H9 (cell line): ENCODE results near the gene RBMS3. TPM values are rescaled to one million over a fixed set of nuclear protein-coding genes. Genes with fewer than 3 reads are reported as not detected.

Experiments
- DNase-seq: peaks from one replicate; pipeline ENCODE4 v3.0.0-alpha.2; 2017
- H2AFZ ChIP-seq: one replicate; pipeline ENCODE4 v1.6.1; 2013; ENCODE audit warnings: mild to moderate bottlenecking, low read length, control low read depth, moderate library complexity
- H2AK5ac ChIP-seq: 2 replicates; pipeline ENCODE4 v1.6.1; 2013; ENCODE audit warnings: low read length, control low read depth, mixed read lengths; ENCODE audit not compliant: insufficient read length
- H2BK120ac ChIP-seq: one replicate; pipeline ENCODE4 v1.6.1; 2013; ENCODE audit warnings: low read depth, mild to moderate bottlenecking, low read length, control low read depth, inconsistent platforms; ENCODE audit not compliant: poor library complexity, severe bottlenecking
- H2BK12ac ChIP-seq: 2 replicates; pipeline ENCODE4 v1.6.1; 2013; ENCODE audit warnings: low read length, control low read depth, mixed read lengths, low read depth; ENCODE audit not compliant: insufficient read length
- H2BK15ac ChIP-seq: 2 replicates; pipeline ENCODE4 v1.6.1; 2013; ENCODE audit warnings: low read depth, low read length, control low read depth
- H2BK20ac ChIP-seq: one replicate; pipeline ENCODE4 v1.6.1; 2013; ENCODE audit warnings: low read depth, mild to moderate bottlenecking, low read length, control low read depth, inconsistent platforms; ENCODE audit not compliant: poor library complexity, severe bottlenecking
- H2BK5ac ChIP-seq: 2 replicates; pipeline ENCODE4 v1.6.1; 2013; ENCODE audit warnings: low read length, control low read depth, mixed read lengths; ENCODE audit not compliant: insufficient read length
- H3K14ac ChIP-seq: 2 replicates; pipeline ENCODE4 v1.6.1; 2013; ENCODE audit warnings: low read length, control low read depth; ENCODE audit not compliant: insufficient read depth
- H3K18ac ChIP-seq: 2 replicates; pipeline ENCODE4 v1.6.1; 2013; ENCODE audit warnings: low read depth, mild to moderate bottlenecking, mixed read lengths, low read length, control low read depth; ENCODE audit not compliant: insufficient read length
- H3K23ac ChIP-seq: 2 replicates; pipeline ENCODE4 v1.6.1; 2013; ENCODE audit warnings: low read length, control low read depth, mixed read lengths, low read depth; ENCODE audit not compliant: insufficient read length
- H3K23me2 ChIP-seq: 2 replicates; pipeline ENCODE4 v1.6.1; 2013; ENCODE audit warnings: low read depth, mild to moderate bottlenecking, mixed read lengths, low read length, control low read depth; ENCODE audit not compliant: insufficient read length, poor library complexity, severe bottlenecking
- H3K27ac ChIP-seq: 2 replicates; pipeline ENCODE4 v1.5.1; 2013; ENCODE audit warnings: low read length, control low read depth, mixed read lengths, low read depth; ENCODE audit not compliant: insufficient read length
- H3K27me3 ChIP-seq: 2 replicates; pipeline ENCODE4 v1.6.1; 2013; ENCODE audit warnings: low read length, control low read depth, inconsistent platforms; ENCODE audit not compliant: insufficient read depth
- H3K4ac ChIP-seq: 2 replicates; pipeline ENCODE4 v1.6.1; 2013; ENCODE audit warnings: low read depth, mild to moderate bottlenecking, control low read depth, inconsistent platforms, low read length, moderate library complexity
- H3K4me1 ChIP-seq: 2 replicates; pipeline ENCODE4 v1.6.1; 2013; ENCODE audit warnings: low read length, control low read depth, inconsistent platforms; ENCODE audit not compliant: insufficient read depth
- H3K4me2 ChIP-seq: 2 replicates; pipeline ENCODE4 v1.6.1; 2013; ENCODE audit warnings: low read length, control low read depth, mixed read lengths; ENCODE audit not compliant: insufficient read length, insufficient read depth
- H3K56ac ChIP-seq: 2 replicates; pipeline ENCODE4 v1.6.1; 2013; ENCODE audit warnings: low read depth, mild to moderate bottlenecking, mixed read lengths, low read length, control low read depth; ENCODE audit not compliant: insufficient read length
- H3K79me1 ChIP-seq: 2 replicates; pipeline ENCODE4 v1.6.1; 2013; ENCODE audit warnings: low read depth, mild to moderate bottlenecking, moderate library complexity, low read length, control low read depth, inconsistent platforms; ENCODE audit not compliant: insufficient read depth, poor library complexity, severe bottlenecking
- H3K79me2 ChIP-seq: 2 replicates; pipeline ENCODE4 v1.6.1; 2013; ENCODE audit warnings: low read length, control low read depth, inconsistent platforms; ENCODE audit not compliant: insufficient read depth
- H3K9ac ChIP-seq: 2 replicates; pipeline ENCODE4 v1.6.1; 2013; ENCODE audit warnings: low read length, control low read depth, mixed read lengths; ENCODE audit not compliant: insufficient read length; ENCODE audit errors: extremely low read depth
- H3K9me3 ChIP-seq: one replicate; pipeline ENCODE4 v1.6.1; 2013; ENCODE audit warnings: low read depth, low read length, inconsistent platforms; ENCODE audit not compliant: control insufficient read depth
- H3T11ph ChIP-seq: one replicate; pipeline ENCODE4 v1.6.1; 2013; ENCODE audit warnings: mild to moderate bottlenecking, low read length, control low read depth, inconsistent platforms
- H4K20me1 ChIP-seq: one replicate; pipeline ENCODE4 v1.6.1; 2013; ENCODE audit not compliant: control insufficient read depth, insufficient read length, insufficient read depth
- H4K5ac ChIP-seq: 2 replicates; pipeline ENCODE4 v1.6.1; 2013; ENCODE audit warnings: low read depth, mild to moderate bottlenecking, mixed read lengths, low read length, control low read depth; ENCODE audit not compliant: insufficient read length
- H4K8ac ChIP-seq: replicated peaks from 2 replicates; pipeline ENCODE4 v1.6.1; 2013; ENCODE audit warnings: low read length, control low read depth, mixed read lengths, low read depth; ENCODE audit not compliant: insufficient read length
- H4K91ac ChIP-seq: 2 replicates; pipeline ENCODE4 v1.6.1; 2013; ENCODE audit warnings: low read depth, mild to moderate bottlenecking, moderate library complexity, mixed read lengths, low read length, control low read depth; ENCODE audit not compliant: insufficient read length
- H3K27ac Mint-ChIP-seq, 3 experiments: 2 replicates in 2 of 3; 3 replicates in 1 of 3; pipeline ENCODE4 v1.8.0; 2020 to 2021; ENCODE audit warnings: mixed read lengths in 3 of 3, mild to moderate bottlenecking in 1 of 3, moderate library complexity in 1 of 3
- H3K27me3 Mint-ChIP-seq: 2 replicates; pipeline ENCODE4 v1.8.0; 2021; ENCODE audit warnings: low read depth, mild to moderate bottlenecking, moderate library complexity, mixed read lengths
- H3K36me3 Mint-ChIP-seq, 3 experiments: 2 replicates in 2 of 3; 3 replicates in 1 of 3; pipeline ENCODE4 v1.8.0; 2020 to 2021; ENCODE audit warnings: low read depth in 3 of 3, mixed read lengths in 3 of 3; ENCODE audit not compliant: insufficient read depth in 1 of 3
- H3K4me1 Mint-ChIP-seq, 2 experiments: 2 replicates each; pipeline ENCODE4 v1.8.0; 2020; ENCODE audit warnings: mixed read lengths in 2 of 2
- H3K4me3 Mint-ChIP-seq, 2 experiments: 2 replicates in 1 of 2; 3 replicates in 1 of 2; pipeline ENCODE4 v1.8.0; 2020 to 2021; ENCODE audit warnings: mild to moderate bottlenecking in 2 of 2, mixed read lengths in 2 of 2, moderate library complexity in 1 of 2
- H3K9me3 Mint-ChIP-seq, 2 experiments: 2 replicates in 1 of 2; 3 replicates in 1 of 2; pipeline ENCODE4 v1.8.0; 2020; ENCODE audit warnings: mild to moderate bottlenecking in 2 of 2, mixed read lengths in 2 of 2, moderate library complexity in 1 of 2
- WGBS: extraction: QIAGEN DNeasy Blood & Tissue Kit; methylation state at CpG from one replicate; pipeline ENCODE4 v1.1.7; 2013; ENCODE audit warnings: missing lambda C conversion rate, low lambda C conversion rate, mixed read lengths; ENCODE audit not compliant: insufficient read length; ENCODE audit errors: extremely low coverage; 5-methylcytosine and 5-hydroxymethylcytosine counted together
- total RNA-seq: library from RNA; stranded (reverse); gene quantifications from 2 replicates; pipeline ENCODE4 v1.2.1, GENCODE V29; 2021
- TF ChIP-seq, protein P1 (sequence below): fragments of 200-600 bp; sonication (generic); conservative IDR thresholded peaks from 3 replicates; pipeline ENCODE4 v1.8.0; 2021; ENCODE audit warnings: antibody characterized with exemption, mild to moderate bottlenecking

The RBMS3 gene
- total RNA-seq, 1 experiment from 2014 or later, result 8.1 TPM

DNA sequence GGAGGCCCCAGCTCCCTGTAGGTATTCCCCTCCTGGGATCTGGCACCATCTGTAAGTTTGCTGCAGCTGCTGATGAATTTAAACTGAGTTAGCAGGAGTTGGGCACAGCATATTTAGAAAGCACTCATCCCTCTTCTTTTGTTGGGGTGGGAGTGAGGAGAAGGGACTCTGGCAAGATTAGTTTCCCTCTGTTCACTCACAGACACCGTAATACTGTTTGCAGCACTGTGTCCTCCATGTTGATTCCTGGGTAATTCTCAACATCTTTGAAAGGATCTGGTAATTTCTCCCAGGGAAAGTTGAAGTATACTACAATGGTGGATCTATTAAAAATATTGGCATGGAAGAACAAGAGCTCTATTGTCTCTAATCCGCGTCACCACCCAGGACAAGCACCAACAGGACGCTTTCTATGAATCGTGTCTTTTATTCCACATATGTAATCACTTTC lies 173.3 kb downstream of the RBMS3 start:
- H3K9ac ChIP-seq, result no peak overlapping the region
- no peak overlapping the region for H3K4ac ChIP-seq
- no peak overlapping the region for H3T11ph ChIP-seq
- H3K27ac ChIP-seq, result no peak overlapping the region
- H2BK120ac ChIP-seq, result no peak overlapping the region
- no peaks in the 10 kb centered on the region for H3K9me3 ChIP-seq
- no peaks in the 10 kb centered on the region for H3K27me3 Mint-ChIP-seq
- H4K91ac ChIP-seq, result no peak overlapping the region
- H3K4me3 Mint-ChIP-seq, result no peak overlapping the region
- DNase-seq, result no peak
- no peaks in the 10 kb centered on the region for H3K79me2 ChIP-seq
- no peak overlapping the region for H2BK20ac ChIP-seq
- H4K8ac ChIP-seq, result no peak overlapping the region
- no peak overlapping the region for H3K23ac ChIP-seq
- no peaks in the 10 kb centered on the region for H3K36me3 Mint-ChIP-seq
- no peaks in the 10 kb centered on the region for H3K9me3 Mint-ChIP-seq
- peak overlapping the region; percentile 41 for H2AK5ac ChIP-seq
- no peak overlapping the region for H3K14ac ChIP-seq
- H3K4me1 Mint-ChIP-seq, result peaks cover 14 to 24% of the 10 kb centered on the region in 2 experiments
- no peak overlapping the region for H2AFZ ChIP-seq
- no peak overlapping the region for H2BK15ac ChIP-seq
- TF ChIP-seq, protein P1, sequence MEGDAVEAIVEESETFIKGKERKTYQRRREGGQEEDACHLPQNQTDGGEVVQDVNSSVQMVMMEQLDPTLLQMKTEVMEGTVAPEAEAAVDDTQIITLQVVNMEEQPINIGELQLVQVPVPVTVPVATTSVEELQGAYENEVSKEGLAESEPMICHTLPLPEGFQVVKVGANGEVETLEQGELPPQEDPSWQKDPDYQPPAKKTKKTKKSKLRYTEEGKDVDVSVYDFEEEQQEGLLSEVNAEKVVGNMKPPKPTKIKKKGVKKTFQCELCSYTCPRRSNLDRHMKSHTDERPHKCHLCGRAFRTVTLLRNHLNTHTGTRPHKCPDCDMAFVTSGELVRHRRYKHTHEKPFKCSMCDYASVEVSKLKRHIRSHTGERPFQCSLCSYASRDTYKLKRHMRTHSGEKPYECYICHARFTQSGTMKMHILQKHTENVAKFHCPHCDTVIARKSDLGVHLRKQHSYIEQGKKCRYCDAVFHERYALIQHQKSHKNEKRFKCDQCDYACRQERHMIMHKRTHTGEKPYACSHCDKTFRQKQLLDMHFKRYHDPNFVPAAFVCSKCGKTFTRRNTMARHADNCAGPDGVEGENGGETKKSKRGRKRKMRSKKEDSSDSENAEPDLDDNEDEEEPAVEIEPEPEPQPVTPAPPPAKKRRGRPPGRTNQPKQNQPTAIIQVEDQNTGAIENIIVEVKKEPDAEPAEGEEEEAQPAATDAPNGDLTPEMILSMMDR, result no peak
- H3K79me1 ChIP-seq, result no peaks in the 10 kb centered on the region
- H2BK12ac ChIP-seq, result no peak overlapping the region
- no peak overlapping the region for H3K18ac ChIP-seq
- no peak overlapping the region for H4K5ac ChIP-seq
- H3K4me1 ChIP-seq, result no peaks in the 10 kb centered on the region; the same call in 1 of the 2 replicates
- H4K20me1 ChIP-seq, result no peaks in the 10 kb centered on the region
- H2BK5ac ChIP-seq, result no peak overlapping the region
- WGBS, result no CpG with 5 or more reads among the region's 5 CpGs
- H3K27me3 ChIP-seq, result no peaks in the 10 kb centered on the region
- no peak overlapping the region for H3K56ac ChIP-seq
- H3K27ac Mint-ChIP-seq, result no peak overlapping the region
- H3K4me2 ChIP-seq, result no peak overlapping the region
- H3K23me2 ChIP-seq, result no peaks in the 10 kb centered on the region
